Natural killer cell (primary cell): ENCODE results near the gene UXS1. TPM values are rescaled to one million over a fixed set of nuclear protein-coding genes. Genes with fewer than 3 reads are reported as not detected.

Source experiments
- ATAC-seq, 3 donors: fragments of 150-1000 bp in 2 of 3; fragments of 200-7000 bp in 1 of 3; cut with Tn5 transposase; 1 replicate in 1 of 3; 2 replicates in 2 of 3; pipeline ENCODE4 v1.10.0; 2021; ENCODE audit warnings: mild to moderate bottlenecking in 2 of 3, moderate library complexity in 2 of 3
- DNase-seq, 2 donors: peaks; one replicate each; pipeline versions ENCODE4 v3.0.0 to v3.0.0-alpha.2; 2013 to 2021; ENCODE audit warnings: mixed read lengths in 1 of 2
- H3K27ac ChIP-seq: one replicate; pipeline ENCODE4 v1.5.1; 2013; ENCODE audit warnings: mild to moderate bottlenecking, low read length
- H3K27me3 ChIP-seq: one replicate; pipeline ENCODE4 v1.6.1; 2013; ENCODE audit warnings: low read length; ENCODE audit not compliant: control insufficient read depth, insufficient read depth
- H3K36me3 ChIP-seq: one replicate; pipeline ENCODE4 v1.6.1; 2013; ENCODE audit warnings: low read length; ENCODE audit not compliant: control insufficient read depth, insufficient read depth
- H3K4me1 ChIP-seq: one replicate; pipeline ENCODE4 v1.6.1; 2013; ENCODE audit warnings: low read length; ENCODE audit not compliant: control insufficient read depth, insufficient read depth
- H3K4me3 ChIP-seq: one replicate; pipeline ENCODE4 v1.5.1; 2013; ENCODE audit warnings: low read length
- H3K9me3 ChIP-seq: one replicate; pipeline ENCODE4 v1.6.1; 2013; ENCODE audit warnings: low read length; ENCODE audit not compliant: control insufficient read depth, insufficient read depth
- H3K27ac Mint-ChIP-seq, 2 donors: one replicate each; pipeline ENCODE4 v1.8.0; 2022; ENCODE audit warnings: mild to moderate bottlenecking in 2 of 2, mixed read lengths in 2 of 2, moderate library complexity in 1 of 2
- H3K27me3 Mint-ChIP-seq, 2 donors: one replicate each; pipeline ENCODE4 v1.8.0; 2022; ENCODE audit warnings: low read depth in 2 of 2, mixed read lengths in 2 of 2
- H3K36me3 Mint-ChIP-seq: one replicate; pipeline ENCODE4 v1.8.0; 2022; ENCODE audit warnings: mixed read lengths
- H3K4me1 Mint-ChIP-seq, 2 donors: one replicate each; pipeline ENCODE4 v1.8.0; 2022; ENCODE audit warnings: mixed read lengths in 2 of 2
- H3K4me3 Mint-ChIP-seq: one replicate; pipeline ENCODE4 v1.8.0; 2022; ENCODE audit warnings: mild to moderate bottlenecking, moderate library complexity, mixed read lengths
- H3K9me3 Mint-ChIP-seq, 2 donors: one replicate each; pipeline ENCODE4 v1.8.0; 2022; ENCODE audit warnings: mixed read lengths in 2 of 2
- WGBS: methylation state at CpG from one replicate; pipeline ENCODE4 v1.1.7; 2013; ENCODE audit warnings: missing lambda C conversion rate; ENCODE audit not compliant: insufficient coverage; 5-methylcytosine and 5-hydroxymethylcytosine counted together
- intact Hi-C: fragments of 100-400 bp; cut with micrococcal nuclease; formaldehyde crosslinking; loops from one replicate; pipeline ENCODE4 v1.14.2; 2022
- total RNA-seq, 4 donors: library from RNA; stranded (reverse); fragments of 120-200 nt in 1 of 4; gene quantifications; one replicate each; pipeline versions ENCODE4 v1.2.3 to v1.2.4, GENCODE V29; 2013 to 2022
- TF ChIP-seq, protein P1 (sequence below): fragments of 200-600 bp; IDR thresholded peaks from one replicate; pipeline ENCODE4 v1.8.0; 2022; ENCODE audit warnings: antibody characterized with exemption

Gene UXS1
- total RNA-seq, 3 donors from 2014 or later (not counting 1 experiment from before 2014, with no cell fraction given), result 36.3 to 60.4 (median 37.5) TPM

DNA sequence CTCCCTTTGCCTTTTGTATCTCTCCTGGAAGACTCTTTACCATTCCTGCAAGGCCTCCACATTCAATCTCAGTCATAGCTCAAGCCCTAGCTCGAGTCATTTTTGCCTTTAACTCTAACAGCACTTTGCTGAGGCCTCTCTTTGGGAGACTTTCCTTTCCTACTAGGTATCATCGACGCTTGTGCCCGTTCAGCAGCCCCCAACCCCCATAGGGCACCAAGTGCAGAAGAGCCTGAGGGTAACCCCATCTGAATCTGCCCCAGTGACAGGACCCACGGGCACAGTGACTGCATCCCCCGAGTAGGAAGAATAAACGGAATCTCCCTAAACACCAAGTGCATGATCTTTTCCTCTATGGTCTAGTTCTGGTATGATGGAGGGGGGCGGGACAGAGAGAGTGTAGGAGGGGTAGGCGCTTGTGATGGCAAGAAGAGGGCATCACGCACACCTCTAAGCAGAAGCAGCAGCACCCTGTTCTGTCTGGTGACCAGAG lies 66.3 kb downstream of the UXS1 start:
- Mint-ChIP-seq H3K4me3 (no peak overlapping the region), H3K36me3 (no peaks in the 10 kb centered on the region), H3K27me3 (no peaks in the 10 kb centered on the region), H3K9me3 (no peaks in the 10 kb centered on the region), H3K27ac (no peak overlapping the region), H3K4me1 (peaks cover 4 to 5% of the 10 kb centered on the region in 2 donors)
- Histone ChIP-seq H3K4me1 (no peaks in the 10 kb centered on the region), H3K36me3 (peaks cover 37% of the 10 kb centered on the region), H3K9me3 (no peaks in the 10 kb centered on the region), H3K4me3 (no peak overlapping the region), H3K27ac (no peak overlapping the region), H3K27me3 (no peaks in the 10 kb centered on the region)
- ATAC-seq, result no peak
- intact Hi-C loops, result no loop called here
- TF ChIP-seq, protein P1, sequence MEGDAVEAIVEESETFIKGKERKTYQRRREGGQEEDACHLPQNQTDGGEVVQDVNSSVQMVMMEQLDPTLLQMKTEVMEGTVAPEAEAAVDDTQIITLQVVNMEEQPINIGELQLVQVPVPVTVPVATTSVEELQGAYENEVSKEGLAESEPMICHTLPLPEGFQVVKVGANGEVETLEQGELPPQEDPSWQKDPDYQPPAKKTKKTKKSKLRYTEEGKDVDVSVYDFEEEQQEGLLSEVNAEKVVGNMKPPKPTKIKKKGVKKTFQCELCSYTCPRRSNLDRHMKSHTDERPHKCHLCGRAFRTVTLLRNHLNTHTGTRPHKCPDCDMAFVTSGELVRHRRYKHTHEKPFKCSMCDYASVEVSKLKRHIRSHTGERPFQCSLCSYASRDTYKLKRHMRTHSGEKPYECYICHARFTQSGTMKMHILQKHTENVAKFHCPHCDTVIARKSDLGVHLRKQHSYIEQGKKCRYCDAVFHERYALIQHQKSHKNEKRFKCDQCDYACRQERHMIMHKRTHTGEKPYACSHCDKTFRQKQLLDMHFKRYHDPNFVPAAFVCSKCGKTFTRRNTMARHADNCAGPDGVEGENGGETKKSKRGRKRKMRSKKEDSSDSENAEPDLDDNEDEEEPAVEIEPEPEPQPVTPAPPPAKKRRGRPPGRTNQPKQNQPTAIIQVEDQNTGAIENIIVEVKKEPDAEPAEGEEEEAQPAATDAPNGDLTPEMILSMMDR, result no peak
- 91% methylated on average over 9 of the region's 10 CpGs for WGBS
- DNase-seq, result no peak

DNA sequence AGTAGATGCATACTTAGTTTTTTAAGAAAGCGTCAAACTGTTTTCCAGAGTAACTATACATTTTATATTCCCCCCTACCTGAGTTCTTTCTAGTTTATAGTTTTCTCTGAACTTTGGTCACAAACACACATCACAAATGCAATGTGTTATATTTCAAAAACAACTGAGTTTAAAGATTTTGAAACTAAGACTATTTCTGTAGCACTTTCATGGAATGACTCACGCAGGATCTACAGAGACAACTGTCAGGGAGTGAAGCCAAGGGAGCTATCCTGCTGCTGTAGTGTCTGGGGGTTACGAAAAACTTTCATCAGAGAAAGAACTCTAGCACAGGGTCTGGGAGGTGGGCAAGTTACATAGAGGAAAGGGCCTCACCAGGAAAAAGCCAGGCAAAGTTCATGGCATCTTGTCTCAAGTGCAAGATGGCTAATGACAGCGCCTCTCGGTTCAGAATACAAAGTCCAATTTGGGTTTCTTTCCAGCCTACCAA lies 66.8 kb downstream of the UXS1 start:
- H3K4me1 Mint-ChIP-seq, result peaks cover 4 to 5% of the 10 kb centered on the region in 2 donors
- no peaks in the 10 kb centered on the region for H3K9me3 ChIP-seq
- DNase-seq, result no peak
- TF ChIP-seq, protein P1, result no peak
- no peaks in the 10 kb centered on the region for H3K4me1 ChIP-seq
- no peak overlapping the region for H3K4me3 Mint-ChIP-seq
- H3K4me3 ChIP-seq, result no peak overlapping the region
- no peaks in the 10 kb centered on the region for H3K36me3 Mint-ChIP-seq
- H3K27me3 ChIP-seq, result no peaks in the 10 kb centered on the region
- intact Hi-C loops, result no loop called here
- no peak overlapping the region for H3K27ac ChIP-seq
- H3K27me3 Mint-ChIP-seq, result no peaks in the 10 kb centered on the region
- H3K36me3 ChIP-seq, result peaks cover 42% of the 10 kb centered on the region
- H3K9me3 Mint-ChIP-seq, result no peaks in the 10 kb centered on the region
- 94% methylated on average over 5 of the region's 5 CpGs for WGBS
- no peak overlapping the region for H3K27ac Mint-ChIP-seq
- no peak for ATAC-seq

DNA sequence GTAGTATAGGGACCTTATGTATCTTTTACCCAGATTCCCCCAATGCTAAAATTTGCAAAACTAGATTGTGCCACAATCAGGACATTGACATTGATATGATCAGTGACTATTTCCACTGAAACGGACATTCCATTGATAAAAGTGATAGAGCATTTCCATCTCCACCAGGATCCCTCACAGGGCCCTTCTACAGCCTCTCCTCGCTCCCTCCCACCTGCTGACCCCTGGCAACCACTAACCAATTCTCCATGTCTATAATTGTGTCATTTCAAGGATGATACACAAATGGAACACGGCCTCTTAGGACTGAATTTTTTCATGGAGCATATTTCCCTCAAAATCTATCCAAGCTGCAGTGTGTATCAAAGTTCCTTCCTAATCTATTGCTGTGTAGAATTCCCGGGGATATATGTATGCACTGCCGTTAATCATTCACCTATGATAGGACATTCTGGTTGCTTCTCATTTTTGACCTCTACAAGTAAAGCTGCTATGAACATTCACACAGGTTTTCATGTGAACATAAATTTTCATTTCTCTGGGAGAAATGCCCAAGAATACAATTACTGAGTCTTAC lies 67.3 kb downstream of the UXS1 start:
- Mint-ChIP-seq H3K27me3 (no peaks in the 10 kb centered on the region), H3K9me3 (no peaks in the 10 kb centered on the region), H3K4me3 (no peak overlapping the region), H3K27ac (no peak overlapping the region), H3K4me1 (peaks cover 4 to 5% of the 10 kb centered on the region in 2 donors), H3K36me3 (no peaks in the 10 kb centered on the region)
- TF ChIP-seq, protein P1, result no peak
- peaks cover 46% of the 10 kb centered on the region for H3K36me3 ChIP-seq
- DNase-seq, result no peak
- H3K4me3 ChIP-seq, result no peak overlapping the region
- intact Hi-C loops, result no loop called here
- H3K9me3 ChIP-seq, result no peaks in the 10 kb centered on the region
- no peak overlapping the region for H3K27ac ChIP-seq
- H3K27me3 ChIP-seq, result no peaks in the 10 kb centered on the region
- H3K4me1 ChIP-seq, result no peaks in the 10 kb centered on the region
- no peak for ATAC-seq
- 93% methylated on average over 5 of the region's 5 CpGs for WGBS

DNA sequence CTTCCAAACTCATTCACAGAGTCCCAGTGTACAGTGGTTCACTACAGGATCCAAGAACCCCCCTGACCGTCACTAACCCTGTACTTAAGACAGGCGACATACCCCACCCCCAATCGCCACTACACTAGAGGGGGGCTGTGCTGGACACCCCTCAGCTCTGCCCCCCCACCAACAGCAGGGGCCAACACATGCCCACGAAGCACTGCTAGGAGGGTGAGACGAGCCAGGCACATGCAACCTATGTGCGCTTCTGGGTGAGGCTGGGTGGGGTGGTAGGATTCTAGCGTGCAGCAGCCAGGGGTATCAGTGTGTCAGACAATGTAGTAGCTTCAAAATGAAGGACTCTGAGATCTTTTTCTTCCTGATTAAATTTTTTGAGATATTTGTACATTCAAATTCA lies 67.8 kb downstream of the UXS1 start:
- Histone ChIP-seq H3K36me3 (peaks cover 48% of the 10 kb centered on the region), H3K9me3 (no peaks in the 10 kb centered on the region), H3K27me3 (no peaks in the 10 kb centered on the region), H3K4me3 (no peak overlapping the region), H3K27ac (no peak overlapping the region), H3K4me1 (no peaks in the 10 kb centered on the region)
- Mint-ChIP-seq H3K4me3 (no peak overlapping the region), H3K36me3 (no peaks in the 10 kb centered on the region), H3K27me3 (no peaks in the 10 kb centered on the region), H3K4me1 (peaks cover 4 to 5% of the 10 kb centered on the region in 2 donors), H3K27ac (peak overlapping the region in 1 of 2 donors; percentile 5), H3K9me3 (no peaks in the 10 kb centered on the region)
- intact Hi-C loops, result no loop called here
- no peak for DNase-seq
- no peak for ATAC-seq
- 98% methylated on average over 6 of the region's 7 CpGs for WGBS
- TF ChIP-seq, protein P1, result no peak
